Activated naive CD4-positive, alpha-beta T cell treated with anti-CD3 and anti-CD28 coated beads, Interleukin-2, amount 50 U/mL, for 72 hours (primary cell): ENCODE results near the gene WDR4. TPM values are rescaled to one million over a fixed set of nuclear protein-coding genes. Genes with fewer than 3 reads are reported as not detected.

ENCODE experiments used
- ATAC-seq, 2 donors: fragments of 150-1000 bp; cut with Tn5 transposase; 2 replicates each; pipeline ENCODE4 v1.10.0; 2021; ENCODE audit warnings: mild to moderate bottlenecking in 2 of 2, moderate library complexity in 2 of 2
- DNase-seq, 2 donors: peaks; one replicate each; pipeline ENCODE4 v3.0.0; 2021 to 2022; ENCODE audit warnings: low spot score in 2 of 2
- H3K27ac Mint-ChIP-seq, 2 donors: one replicate each; pipeline ENCODE4 v1.8.0; 2022; ENCODE audit warnings: mild to moderate bottlenecking in 2 of 2, mixed read lengths in 2 of 2
- H3K36me3 Mint-ChIP-seq, 2 donors: one replicate each; pipeline ENCODE4 v1.8.0; 2022; ENCODE audit warnings: mixed read lengths in 2 of 2
- H3K9me3 Mint-ChIP-seq, 2 donors: one replicate each; pipeline ENCODE4 v1.8.0; 2022; ENCODE audit warnings: mixed read lengths in 2 of 2
- total RNA-seq, 2 donors: library from RNA; stranded (reverse); gene quantifications; one replicate each; pipeline ENCODE4 v1.2.3, GENCODE V29; 2022

WDR4 gene
- total RNA-seq, 2 donors from 2014 or later = 25.6 to 38.7 TPM

GRCh38 chr21:42860345-42860744 is 19.0 kb downstream of the WDR4 start:
- ATAC-seq (no peak), DNase-seq (no peak)
- Mint-ChIP-seq H3K27ac (no peak overlapping the region), H3K9me3 (no peaks in the 10 kb centered on the region), H3K36me3 (peaks cover 0 to 23% of the 10 kb centered on the region in 2 donors)

- no peaks in the 10 kb centered on the region for H3K9me3 Mint-ChIP-seq
- H3K27ac Mint-ChIP-seq = no peak overlapping the region
- ATAC-seq (no peak), DNase-seq (no peak)
- peaks cover 0 to 24% of the 10 kb centered on the region in 2 donors for H3K36me3 Mint-ChIP-seq
These were observed 19.5 kb downstream of the WDR4 start for GRCh38 chr21:42859891-42860230.

GRCh38 chr21:42858957-42859890 is 20.1 kb downstream of the WDR4 start:
- H3K9me3 Mint-ChIP-seq = no peaks in the 10 kb centered on the region

GRCh38 chr21:42858185-42858847 is 21.0 kb downstream of the WDR4 start:
- DNase-seq (no peak), ATAC-seq (no peak)
- Mint-ChIP-seq H3K36me3 (peaks cover 0 to 31% of the 10 kb centered on the region in 2 donors), H3K9me3 (no peaks in the 10 kb centered on the region), H3K27ac (peak overlapping the region; percentile 17 to 72)

More at GRCh38 chr21:42858957-42859890, 20.1 kb downstream of the WDR4 start:
- peak in 1 of 2 donors; percentile 5 for ATAC-seq
- DNase-seq = no peak
- peaks cover 0 to 30% of the 10 kb centered on the region in 2 donors for H3K36me3 Mint-ChIP-seq
- H3K27ac Mint-ChIP-seq = peak overlapping the region in 1 of 2 donors; percentile 75

- ATAC-seq (no peak), DNase-seq (no peak)
- no peaks in the 10 kb centered on the region for H3K9me3 Mint-ChIP-seq
- H3K36me3 Mint-ChIP-seq = peaks cover under 1 to 23% of the 10 kb centered on the region in 2 donors
- peak overlapping the region in 1 of 2 donors; percentile 72 for H3K27ac Mint-ChIP-seq
These were observed 22.1 kb downstream of the WDR4 start for GRCh38 chr21:42857216-42857615.

GRCh38 chr21:42855937-42856335 is 23.4 kb downstream of the WDR4 start:
- DNase-seq = no peak
- Mint-ChIP-seq H3K27ac (peak overlapping the region in 1 of 2 donors; percentile 77), H3K9me3 (no peaks in the 10 kb centered on the region), H3K36me3 (peaks cover 5 to 23% of the 10 kb centered on the region in 2 donors)
- ATAC-seq = no peak

- Mint-ChIP-seq H3K36me3 (peaks cover 5 to 23% of the 10 kb centered on the region in 2 donors), H3K27ac (peak overlapping the region in 1 of 2 donors; percentile 77), H3K9me3 (no peaks in the 10 kb centered on the region)
- DNase-seq (no peak), ATAC-seq (no peak)
These were observed 24.0 kb downstream of the WDR4 start for GRCh38 chr21:42855171-42855936.

- peak overlapping the region; percentile 52 to 81 for H3K27ac Mint-ChIP-seq
- DNase-seq (no peak), ATAC-seq (no peak)
- H3K9me3 Mint-ChIP-seq = no peaks in the 10 kb centered on the region
- H3K36me3 Mint-ChIP-seq = peaks cover 8 to 25% of the 10 kb centered on the region in 2 donors
These were observed 24.9 kb downstream of the WDR4 start for GRCh38 chr21:42854246-42855010.

- peaks cover 15 to 28% of the 10 kb centered on the region in 2 donors for H3K36me3 Mint-ChIP-seq
These were observed 25.7 kb downstream of the WDR4 start for GRCh38 chr21:42853621-42854020.

GRCh38 chr21:42852925-42853570 is 26.3 kb downstream of the WDR4 start:
- DNase-seq (no peak), ATAC-seq (no peak)
- Mint-ChIP-seq H3K36me3 (peaks cover 15 to 31% of the 10 kb centered on the region in 2 donors), H3K27ac (no peak overlapping the region), H3K9me3 (no peaks in the 10 kb centered on the region)

More at GRCh38 chr21:42853621-42854020, 25.7 kb downstream of the WDR4 start:
- ATAC-seq (no peak), DNase-seq (no peak)
- no peaks in the 10 kb centered on the region for H3K9me3 Mint-ChIP-seq
- H3K27ac Mint-ChIP-seq = no peak overlapping the region

- ATAC-seq (no peak), DNase-seq (no peak)
- Mint-ChIP-seq H3K9me3 (no peaks in the 10 kb centered on the region), H3K27ac (peak overlapping the region in 1 of 2 donors; percentile 79), H3K36me3 (peaks cover 15 to 32% of the 10 kb centered on the region in 2 donors)
These were observed 27.3 kb downstream of the WDR4 start for GRCh38 chr21:42851812-42852665.

GRCh38 chr21:42850866-42851391 is 28.4 kb downstream of the WDR4 start:
- Mint-ChIP-seq H3K36me3 (peaks cover 15 to 31% of the 10 kb centered on the region in 2 donors), H3K27ac (peak overlapping the region in 1 of 2 donors; percentile 49), H3K9me3 (no peaks in the 10 kb centered on the region)
- DNase-seq (peak in 1 of 2 donors; percentile 43), ATAC-seq (peak; percentile 48 to 68)

GRCh38 chr21:42850463-42850862 is 28.9 kb downstream of the WDR4 start:
- Mint-ChIP-seq H3K9me3 (no peaks in the 10 kb centered on the region), H3K27ac (peak overlapping the region in 1 of 2 donors; percentile 49), H3K36me3 (peaks cover 15 to 26% of the 10 kb centered on the region in 2 donors)
- peak; percentile 9 to 12 for ATAC-seq
- no peak for DNase-seq

GRCh38 chr21:42849759-42850412 is 29.5 kb downstream of the WDR4 start:
- Mint-ChIP-seq H3K36me3 (peaks cover 15 to 24% of the 10 kb centered on the region in 2 donors), H3K27ac (peak overlapping the region; percentile 49 to 79), H3K9me3 (no peaks in the 10 kb centered on the region)
- peak in 1 of 2 donors; percentile 87 for ATAC-seq
- no peak for DNase-seq
